Adrenal gland (tissue), 12 donors: ENCODE measurements around the gene TMEM132C. TPM values are rescaled to one million over a fixed set of nuclear protein-coding genes. Genes with fewer than 3 reads are reported as not detected.

Source experiments
- DNase-seq, 7 donors: peaks; one replicate each; pipeline ENCODE4 v3.0.0-alpha.2; 2019 to 2020
- H3K27ac ChIP-seq, 5 donors: fragments of 200-600 bp; sonication (generic) in 4 of 5; 1 replicate in 3 of 5; 2 replicates in 2 of 5; pipeline versions ENCODE4 v1.5.1 to v1.8.0; 2016 to 2020; ENCODE audit warnings: mild to moderate bottlenecking in 1 of 5
- H3K27me3 ChIP-seq: fragments of 200-600 bp; 2 replicates; pipeline ENCODE4 v1.8.0; 2021
- H3K36me3 ChIP-seq, 2 donors: fragments of 200-600 bp; replicated peaks in 1 of 2; 1 replicate in 1 of 2; 2 replicates in 1 of 2; pipeline versions ENCODE4 v1.5.1 to v1.8.0; 2018 to 2022
- H3K4me1 ChIP-seq, 2 donors: fragments of 200-600 bp; replicated peaks in 1 of 2; 1 replicate in 1 of 2; 2 replicates in 1 of 2; pipeline versions ENCODE4 v1.5.1 to v1.8.0; 2018 to 2021
- H3K4me3 ChIP-seq, 4 donors: fragments of 200-600 bp; sonication (generic) in 3 of 4; one replicate each; pipeline ENCODE4 v1.5.1; 2016 to 2018
- H3K9me3 ChIP-seq, 3 donors: fragments of 200-600 bp; sonication (generic) in 1 of 3; replicated peaks in 1 of 3; 1 replicate in 2 of 3; 2 replicates in 1 of 3; pipeline versions ENCODE4 v1.5.1 to v1.8.0; 2016 to 2021
- CTCF ChIP-seq, 6 experiments: fragments of 450-650 bp in 4 of 6; fragments of 200-600 bp in 2 of 6; sonication (generic) in 1 of 6; IDR thresholded peaks; 1 replicate in 5 of 6; 2 replicates in 1 of 6; pipeline versions ENCODE4 v1.5.1 to v1.8.0; 2016 to 2021; ENCODE audit warnings: antibody characterized with exemption in 6 of 6, mild to moderate bottlenecking in 2 of 6, moderate library complexity in 1 of 6
- POLR2A ChIP-seq, 2 donors: fragments of 450-650 bp; IDR thresholded peaks; one replicate each; pipeline ENCODE4 v1.6.1; 2017; ENCODE audit warnings: antibody characterized with exemption in 2 of 2, mild to moderate bottlenecking in 2 of 2, moderate library complexity in 1 of 2
- WGBS, 4 donors: extraction: QIAGEN DNeasy Blood & Tissue Kit in 2 of 4; methylation state at CpG; one replicate each; pipeline versions ENCODE4 v1.1.5 to v1.1.7; 2013 to 2017; 5-methylcytosine and 5-hydroxymethylcytosine counted together
- intact Hi-C, 2 donors: fragments of 100-400 bp; cut with DNase I; formaldehyde crosslinking; loops; one replicate each; pipeline versions ENCODE4 v1.14.1 to v1.15.0; 2022 to 2023
- polyA plus RNA-seq, 3 donors: library from polyadenylated mRNA; stranded (reverse); fragments of 200-250 nt in 2 of 3; fragments of 350-450 nt in 1 of 3; fragmentation: Illumina TruSeq in 1 of 3; extraction: RNeasy Lipid Tissue Mini Kit (QIAGEN cat#74804) in 1 of 3; gene quantifications; one replicate each; pipeline ENCODE4 v1.2.3, GENCODE V29; 2013 to 2014
- total RNA-seq, 9 donors: library from RNA; depleted of rRNA in 4 of 9; stranded (reverse); fragments of >200 nt in 4 of 9; fragments of 120-200 nt in 1 of 9; fragmentation: NEBNext Ultra II Directional in 1 of 9; extraction: Animal tissue kit (Norgen Biotek cat#: 25700) in 1 of 9; gene quantifications; one replicate each; pipeline versions ENCODE4 v1.1.0 to v1.2.4, GENCODE V29; 2013 to 2023
- donor health status: healthy with polysubstance abuse.
- donor health status: Bipolar disorder and iron deficiency.
- donor health status: DM: yes; HTN: yes; CAD: no.
- donor health status: DM: no; HTN: no; CAD: no.
- donor health status: DM: no; HTN: no; CAD: no.
- donor health status: DM: yes; HTN: yes; CAD: no.

The TMEM132C gene
- total and polyA plus RNA-seq, 12 donors = 1.2 to 4.2 (median 2.5) TPM

GRCh38 chr12:128455851-128456250 is 188.9 kb downstream of the TMEM132C start:
- intact Hi-C loops = no loop called here
- no peak for DNase-seq
- Histone ChIP-seq H3K27me3 (no peaks in the 10 kb centered on the region), H3K27ac (no peak overlapping the region), H3K36me3 (no peaks in the 10 kb centered on the region), H3K4me1 (no peaks in the 10 kb centered on the region), H3K4me3 (no peak overlapping the region), H3K9me3 (no peaks in the 10 kb centered on the region)
- TF ChIP-seq CTCF (IDR thresholded peaks at IDR 0.05) = no peak
- TF ChIP-seq POLR2A (IDR thresholded peaks at IDR 0.05) = no peak
- 38 to 42% (median 39%) methylated on average over 5 of the region's 5 CpGs for WGBS, 4 donors

DNA sequence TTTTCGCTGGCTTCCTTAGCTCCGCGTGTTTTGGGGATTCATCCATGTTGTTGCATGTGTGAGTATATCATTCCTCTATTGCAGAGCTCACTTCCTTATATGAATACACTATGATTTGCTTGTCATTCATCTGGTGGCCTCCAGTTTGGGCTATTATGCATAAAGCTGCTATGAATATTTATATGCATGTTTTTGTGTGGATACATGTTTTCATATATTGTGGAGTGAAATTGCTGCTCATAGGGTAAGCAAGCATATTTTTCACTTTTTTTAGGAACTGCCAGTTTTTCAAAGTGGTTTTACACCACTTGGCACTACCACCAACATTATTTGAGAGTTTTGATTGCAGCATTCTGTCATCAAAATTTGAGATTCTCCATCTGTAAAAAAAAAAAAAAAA is 190.0 kb downstream of the TMEM132C start:
- intact Hi-C loops = no loop called here
- no peak for TF ChIP-seq CTCF (IDR thresholded peaks at IDR 0.05)
- TF ChIP-seq POLR2A (IDR thresholded peaks at IDR 0.05) = no peak
- DNase-seq = no peak
- Histone ChIP-seq H3K4me3 (no peak overlapping the region), H3K27me3 (no peaks in the 10 kb centered on the region), H3K9me3 (no peaks in the 10 kb centered on the region), H3K36me3 (no peaks in the 10 kb centered on the region), H3K4me1 (no peaks in the 10 kb centered on the region), H3K27ac (no peak overlapping the region)
- 88 to 95% (median 91%) methylated on average over 3 of the region's 3 CpGs for WGBS, 4 donors

DNA sequence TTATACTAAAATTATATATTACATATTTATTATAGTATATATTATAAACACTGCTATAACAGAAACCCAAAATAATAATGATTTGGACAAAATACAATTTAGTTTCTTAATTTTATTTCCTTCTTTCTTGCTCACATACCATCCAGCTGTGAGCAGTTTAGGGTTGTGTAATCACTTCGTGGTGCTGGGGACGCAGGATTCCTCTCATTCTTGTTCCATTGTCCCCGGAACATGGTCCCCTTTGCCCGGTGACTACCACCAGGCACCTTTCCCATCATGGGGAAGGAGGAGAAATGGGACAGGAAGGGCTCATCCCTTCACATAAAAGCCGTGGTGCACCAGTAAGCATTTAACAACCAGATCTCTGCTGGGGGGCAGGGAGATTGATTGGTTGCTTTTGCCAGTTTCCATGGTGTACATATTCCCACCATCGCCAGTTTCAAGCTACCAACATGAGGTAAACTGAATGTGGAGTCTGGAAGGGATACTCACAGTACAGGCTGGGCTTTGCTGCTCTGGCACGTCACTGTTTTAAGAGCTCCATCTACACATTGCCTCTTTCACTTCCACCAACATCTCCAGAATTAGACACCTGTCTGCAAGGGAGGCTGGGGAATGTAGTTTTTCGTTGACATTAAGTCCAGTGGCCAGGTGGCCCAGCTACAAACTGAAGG is 191.5 kb downstream of the TMEM132C start:
- Histone ChIP-seq H3K4me3 (no peak overlapping the region), H3K36me3 (no peaks in the 10 kb centered on the region), H3K9me3 (no peaks in the 10 kb centered on the region), H3K27me3 (no peaks in the 10 kb centered on the region), H3K4me1 (no peaks in the 10 kb centered on the region), H3K27ac (no peak overlapping the region)
- intact Hi-C loops = no loop called here
- WGBS, 4 donors = 63 to 82% (median 70%) methylated on average over 8 of the region's 8 CpGs
- TF ChIP-seq CTCF (IDR thresholded peaks at IDR 0.05) (no peak), POLR2A (IDR thresholded peaks at IDR 0.05) (no peak)
- DNase-seq = no peak

- Histone ChIP-seq H3K27me3 (no peaks in the 10 kb centered on the region), H3K27ac (no peak overlapping the region), H3K9me3 (no peaks in the 10 kb centered on the region), H3K36me3 (no peaks in the 10 kb centered on the region), H3K4me3 (no peak overlapping the region), H3K4me1 (no peaks in the 10 kb centered on the region)
- intact Hi-C loops = no loop called here
- no peak for DNase-seq
- 91 to 92% (median 92%) methylated on average over 1 of the region's 1 CpG for WGBS, 4 donors
- no peak for TF ChIP-seq CTCF (IDR thresholded peaks at IDR 0.05)
- no peak for TF ChIP-seq POLR2A (IDR thresholded peaks at IDR 0.05)
These were observed 192.1 kb downstream of the TMEM132C start for GRCh38 chr12:128459067-128459466.
